Measurements from ENCODE around the gene LARP4B.

LARP4B gene

GRCh38 chr10:974038-974784 is 42.7 kb upstream of the LARP4B start:
- TF ChIP-seq CTCF (IDR thresholded peaks at IDR 0.05; ENCODE audit: control extremely low read depth, extremely low read depth, low read depth, missing control alignments), result no peak
- ChIA-PET CTCF (interaction anchor here (1.0 to 2.7 kb wide), 5 partner anchors 9 to 61 kb away, joined by 3 to 11 read pairs (median 3); partner anchors contain the start of gene GTPBP4), POLR2A (interaction anchor here (0.6 to 1.3 kb wide), 3 partner anchors 14 to 62 kb away, joined by 3 to 8 read pairs (median 4); partner anchors contain the start of gene GTPBP4)
- no peak for DNase-seq (ENCODE audit: extremely low spot score)

DNA sequence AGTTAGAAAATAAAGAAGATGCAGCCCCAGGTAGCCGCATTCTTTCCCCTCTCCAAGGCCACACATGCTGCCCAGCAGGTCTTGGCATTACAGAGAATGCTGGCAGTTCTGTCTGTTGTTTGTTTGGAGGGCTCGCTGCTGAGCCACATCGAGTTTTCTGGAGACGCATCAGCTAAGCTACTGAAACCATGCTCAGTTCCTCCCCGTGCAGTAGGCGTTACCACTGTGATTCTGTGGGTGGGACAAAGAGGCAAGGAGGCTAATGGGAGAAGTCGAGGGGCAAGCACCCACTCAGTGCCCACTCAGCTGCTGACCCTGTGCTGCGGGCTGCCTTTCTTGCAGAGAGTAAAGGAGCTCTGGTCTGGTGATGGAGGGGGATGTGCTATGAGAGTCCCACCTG is 41.3 kb upstream of the LARP4B start:
- ChIA-PET CTCF (interaction anchor here (1.6 to 2.7 kb wide), 2 partner anchors 12 to 14 kb away, joined by 7 to 11 read pairs; partner anchors contain the start of gene GTPBP4), POLR2A (interaction anchor here (0.5 kb wide), 1 partner anchor 63 kb away, joined by 3 read pairs; no protein-coding TSS in a partner anchor)
- no peak for DNase-seq (ENCODE audit: extremely low spot score)
- TF ChIP-seq CTCF (IDR thresholded peaks at IDR 0.05; ENCODE audit: control extremely low read depth, extremely low read depth, low read depth, missing control alignments), result no peak

DNA sequence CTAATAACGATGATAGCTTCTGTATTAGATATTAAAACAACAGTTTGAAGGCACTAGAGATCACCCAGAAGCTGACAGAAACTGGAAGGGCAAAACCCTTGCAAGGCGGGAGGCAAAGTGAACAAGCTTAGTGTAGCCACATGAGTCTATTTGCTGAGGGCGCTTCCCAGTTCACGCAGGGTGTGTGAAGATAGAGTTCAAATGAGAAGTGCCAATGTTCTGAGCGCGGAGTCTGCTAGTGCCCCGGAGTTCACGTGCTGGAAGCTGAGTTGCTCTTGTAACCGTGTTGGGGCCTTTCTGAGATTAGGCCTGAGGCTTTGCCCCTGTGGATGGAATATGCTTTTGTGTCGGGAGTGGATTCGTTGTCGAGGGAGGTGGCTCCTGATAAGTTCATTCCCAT is 40.1 kb upstream of the LARP4B start:
- TF ChIP-seq CTCF (IDR thresholded peaks at IDR 0.05; ENCODE audit: control extremely low read depth, extremely low read depth, low read depth, missing control alignments), result no peak
- DNase-seq (ENCODE audit: extremely low spot score), result no peak
- ChIA-PET CTCF (interaction anchor here (1.1 to 1.7 kb wide), 3 partner anchors 9 to 22 kb away, joined by 3 to 4 read pairs (median 3); no protein-coding TSS in a partner anchor), POLR2A (no interaction called here)

DNA sequence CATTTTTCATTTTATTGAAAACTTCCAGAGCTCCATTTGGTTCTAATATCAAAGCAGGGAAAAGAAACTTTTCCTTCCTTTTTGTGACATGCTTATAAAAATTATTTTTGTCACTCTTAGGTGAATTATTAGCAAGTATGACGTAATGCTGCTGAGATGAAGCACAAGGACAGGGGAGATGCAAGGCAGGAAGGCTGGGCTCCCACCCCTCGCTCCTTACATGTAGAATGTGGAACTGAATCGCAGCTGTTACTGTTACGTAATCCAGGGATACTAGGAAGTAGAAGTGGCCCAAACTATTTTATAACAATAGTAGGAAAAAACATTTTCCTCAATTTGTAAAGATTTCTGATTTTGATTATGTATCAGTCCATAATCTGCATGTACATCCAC is 39.6 kb upstream of the LARP4B start:
- POLR2A ChIA-PET, result no interaction called here
- DNase-seq (ENCODE audit: extremely low spot score), result no peak

DNA sequence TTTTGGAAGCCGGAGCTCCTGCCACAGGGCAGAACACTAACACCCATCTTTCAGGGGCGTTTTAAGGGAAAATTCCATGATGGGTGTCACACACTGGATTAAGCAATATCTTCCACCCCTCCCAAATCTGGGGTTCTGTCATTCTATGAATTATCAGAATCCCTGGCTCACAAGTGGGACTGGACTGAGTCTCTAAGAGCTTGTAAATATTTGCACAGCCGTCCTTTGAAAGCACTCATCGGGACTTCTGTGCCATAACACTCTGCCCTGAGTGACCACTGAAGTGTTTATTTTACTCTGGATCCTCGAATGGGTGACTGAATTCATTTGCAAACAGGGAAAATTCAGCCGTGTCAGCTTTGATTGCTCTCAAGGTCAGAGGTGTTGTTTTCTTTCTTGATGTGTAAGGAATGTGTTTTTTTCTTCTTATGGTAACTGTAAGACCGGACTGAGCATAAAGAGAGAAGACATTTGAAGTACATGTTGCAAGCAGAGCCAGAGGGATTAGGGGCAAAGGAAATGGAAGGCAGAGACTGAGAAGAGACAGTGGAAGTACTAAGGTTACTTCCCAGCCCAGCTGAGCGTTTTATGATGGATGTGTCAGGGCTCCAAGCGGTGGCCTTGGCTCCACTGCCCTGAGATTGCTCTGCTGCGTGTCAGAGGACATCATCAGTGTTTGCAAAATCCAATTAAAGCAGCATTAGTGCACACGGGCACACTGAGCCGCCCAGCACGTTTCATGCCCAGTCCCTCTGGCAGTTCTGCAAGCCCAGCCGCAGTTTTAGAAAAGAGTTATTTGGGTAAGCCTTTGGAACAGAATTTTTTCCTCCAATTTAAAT is 39.0 kb upstream of the LARP4B start:
- ChIA-PET CTCF (interaction anchor here (1.1 to 1.7 kb wide), 3 partner anchors 8 to 23 kb away, joined by 3 to 4 read pairs (median 3); no protein-coding TSS in a partner anchor), POLR2A (no interaction called here)
- DNase-seq (ENCODE audit: extremely low spot score), result no peak
- TF ChIP-seq CTCF (IDR thresholded peaks at IDR 0.05; ENCODE audit: control extremely low read depth, extremely low read depth, low read depth, missing control alignments), result no peak

More for the DNA sequence above, 39.6 kb upstream of the LARP4B start:
- TF ChIP-seq CTCF (IDR thresholded peaks at IDR 0.05; ENCODE audit: control extremely low read depth, extremely low read depth, low read depth, missing control alignments), result no peak
- CTCF ChIA-PET, result interaction anchor here (1.1 to 1.7 kb wide), 3 partner anchors 8 to 22 kb away, joined by 3 to 4 read pairs (median 3); no protein-coding TSS in a partner anchor

GRCh38 chr10:969473-970150 is 38.1 kb upstream of the LARP4B start:
- no peak for TF ChIP-seq CTCF (IDR thresholded peaks at IDR 0.05; ENCODE audit: control extremely low read depth, extremely low read depth, low read depth, missing control alignments)
- DNase-seq (ENCODE audit: extremely low spot score), result no peak
- POLR2A ChIA-PET, result no interaction called here
- CTCF ChIA-PET, result interaction anchor here (1.5 kb wide), 1 partner anchor 24 kb away, joined by 3 read pairs; no protein-coding TSS in a partner anchor
